ENCODE results near the gene HDAC4.

DNA sequence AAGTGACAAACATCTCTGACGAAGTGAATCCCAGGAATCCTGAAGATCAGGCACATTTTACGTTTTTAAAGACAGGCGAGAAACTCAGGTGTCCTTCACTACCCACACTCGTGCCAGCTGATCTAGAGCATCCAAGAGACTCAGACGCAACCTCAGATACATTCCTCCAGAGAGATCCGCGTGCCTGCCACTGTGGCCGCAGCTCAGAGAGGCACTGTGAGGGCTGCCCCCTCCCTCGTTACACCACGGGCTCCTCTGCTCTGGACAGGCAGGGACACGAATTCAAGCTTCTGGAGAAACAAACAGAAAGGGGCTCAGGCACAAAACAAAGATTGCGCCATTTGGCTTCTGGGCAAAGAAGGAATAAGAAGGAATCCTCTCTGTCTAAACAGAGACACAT, 268.0 kb downstream of the HDAC4 start:
- no peak for TF ChIP-seq EZH2phosphoT487 (IDR thresholded peaks at IDR 0.05; ENCODE audit: low read depth, severe bottlenecking, unreplicated experiment)
- TF ChIP-seq, protein P1, sequence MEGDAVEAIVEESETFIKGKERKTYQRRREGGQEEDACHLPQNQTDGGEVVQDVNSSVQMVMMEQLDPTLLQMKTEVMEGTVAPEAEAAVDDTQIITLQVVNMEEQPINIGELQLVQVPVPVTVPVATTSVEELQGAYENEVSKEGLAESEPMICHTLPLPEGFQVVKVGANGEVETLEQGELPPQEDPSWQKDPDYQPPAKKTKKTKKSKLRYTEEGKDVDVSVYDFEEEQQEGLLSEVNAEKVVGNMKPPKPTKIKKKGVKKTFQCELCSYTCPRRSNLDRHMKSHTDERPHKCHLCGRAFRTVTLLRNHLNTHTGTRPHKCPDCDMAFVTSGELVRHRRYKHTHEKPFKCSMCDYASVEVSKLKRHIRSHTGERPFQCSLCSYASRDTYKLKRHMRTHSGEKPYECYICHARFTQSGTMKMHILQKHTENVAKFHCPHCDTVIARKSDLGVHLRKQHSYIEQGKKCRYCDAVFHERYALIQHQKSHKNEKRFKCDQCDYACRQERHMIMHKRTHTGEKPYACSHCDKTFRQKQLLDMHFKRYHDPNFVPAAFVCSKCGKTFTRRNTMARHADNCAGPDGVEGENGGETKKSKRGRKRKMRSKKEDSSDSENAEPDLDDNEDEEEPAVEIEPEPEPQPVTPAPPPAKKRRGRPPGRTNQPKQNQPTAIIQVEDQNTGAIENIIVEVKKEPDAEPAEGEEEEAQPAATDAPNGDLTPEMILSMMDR (IDR thresholded peaks at IDR 0.05; ENCODE audit: poor library complexity) = no peak
